K562 (cell line): ENCODE measurements around the gene C4orf54. TPM values are rescaled to one million over a fixed set of nuclear protein-coding genes. Genes with fewer than 3 reads are reported as not detected.

Experiments
- ATAC-seq: fragments of 200-7000 bp; cut with Tn5 transposase; 3 replicates; pipeline ENCODE4 v1.9.1; 2020; ENCODE audit warnings: moderate library complexity
- BruUV-seq: library from RNA; stranded (reverse); fragments of 400-500 nt; replicated peaks from 2 replicates; lab custom pipeline; 2021; lab: Mats Ljungman, UMichigan
- CTCF ChIA-PET: fragments of 300-600 bp; formaldehyde crosslinking; extraction: SDS; loops from one replicate; lab custom pipeline; 2021; ENCODE audit warnings: low intra/inter-chr PET ratio; lab: Yijun Ruan, JAX
- POLR2A ChIA-PET: fragments of 300-600, 350-650 bp; sonication (Branson Sonifier 250); formaldehyde crosslinking; extraction: SDS; loops from one replicate; lab custom pipeline; 2021; ENCODE audit warnings: antibody characterized with exemption, inconsistent platforms; lab: Yijun Ruan, JAX
- DNase-seq, 4 experiments: peaks; one replicate each; pipeline versions ENCODE4 v3.0.0 to v3.0.0-alpha.2; 2011 to 2018; ENCODE audit warnings: low spot score in 3 of 4, mixed read lengths in 3 of 4; ENCODE audit errors: extremely low read depth in 1 of 4
- FAIRE-seq: peaks from 2 replicates; lab custom pipeline; 2011; peaks lifted over from hg19 to GRCh38; lab: Jason Lieb, UNC
- H2AFZ ChIP-seq: 2 replicates; pipeline ENCODE4 v1.6.0; 2011; ENCODE audit warnings: low read depth, low read length, control low read depth, inconsistent platforms
- H3K27ac ChIP-seq: fragments of 200-600 bp; 3 replicates; pipeline ENCODE4 v1.8.0; 2011; ENCODE audit warnings: low read depth, mild to moderate bottlenecking, control low read depth, inconsistent platforms, low read length, moderate library complexity, mixed read lengths; ENCODE audit errors: extremely low read depth
- H3K27me3 ChIP-seq, 2 experiments: fragments of 300-600 bp in 1 of 2; 2 replicates in 1 of 2; 3 replicates in 1 of 2; pipeline versions ENCODE4 v1.6.0 to v1.8.0; 2011; ENCODE audit warnings: inconsistent platforms in 2 of 2, low read length in 2 of 2, mild to moderate bottlenecking in 1 of 2, mixed read lengths in 1 of 2, moderate library complexity in 1 of 2; ENCODE audit not compliant: control insufficient read depth in 2 of 2, insufficient read depth in 2 of 2
- H3K36me3 ChIP-seq: fragments of 300-600 bp; 3 replicates; pipeline ENCODE4 v1.8.0; 2011; ENCODE audit warnings: mild to moderate bottlenecking, low read length, inconsistent platforms; ENCODE audit not compliant: control insufficient read depth, insufficient read depth
- H3K4me1 ChIP-seq, 2 experiments: fragments of 200-600 bp in 1 of 2; replicated peaks in 1 of 2; 2 replicates in 1 of 2; 3 replicates in 1 of 2; pipeline versions ENCODE4 v1.5.1 to v1.8.0; 2011; ENCODE audit warnings: inconsistent platforms in 2 of 2, low read length in 2 of 2, mild to moderate bottlenecking in 1 of 2, mixed read lengths in 1 of 2, moderate library complexity in 1 of 2; ENCODE audit not compliant: control insufficient read depth in 2 of 2, insufficient read depth in 2 of 2
- H3K4me2 ChIP-seq: 2 replicates; pipeline ENCODE4 v1.6.1; 2011; ENCODE audit warnings: low read length, control low read depth, inconsistent platforms, mixed read lengths; ENCODE audit not compliant: insufficient read depth
- H3K4me3 ChIP-seq: fragments of 200-600 bp; sonication (generic), shearing (Covaris generic); 2 replicates; pipeline ENCODE4 v1.5.1; 2016; ENCODE audit warnings: control low read depth, inconsistent platforms
- H3K79me2 ChIP-seq: fragments of 200-600 bp; 3 replicates; pipeline ENCODE4 v1.8.0; 2011; ENCODE audit warnings: low read length, inconsistent platforms; ENCODE audit not compliant: control insufficient read depth, insufficient read depth
- H3K9ac ChIP-seq, 2 experiments: 2 replicates each; pipeline versions ENCODE4 v1.6.0 to v1.6.1; 2011; ENCODE audit warnings: low read depth in 2 of 2, low read length in 2 of 2, control low read depth in 1 of 2, inconsistent platforms in 1 of 2, mild to moderate bottlenecking in 1 of 2, mixed read lengths in 1 of 2; ENCODE audit not compliant: insufficient read depth in 1 of 2
- H3K9me1 ChIP-seq: one replicate; pipeline ENCODE4 v1.6.0; 2011; ENCODE audit warnings: inconsistent platforms, mild to moderate bottlenecking, low read length, moderate library complexity; ENCODE audit not compliant: control insufficient read depth, insufficient read depth
- H3K9me3 ChIP-seq: replicated peaks from 2 replicates; pipeline ENCODE4 v1.5.1; 2011; ENCODE audit warnings: low read depth, low read length, inconsistent platforms; ENCODE audit not compliant: control insufficient read depth, insufficient read depth
- H4K20me1 ChIP-seq: replicated peaks from 2 replicates; pipeline ENCODE4 v1.6.1; 2011; ENCODE audit warnings: low read length, inconsistent platforms, mixed read lengths; ENCODE audit not compliant: control insufficient read depth, insufficient read depth
- ARID2 ChIP-seq: fragments of 450-650 bp; IDR thresholded peaks from 2 replicates; pipeline ENCODE4 v1.6.1; 2017; ENCODE audit warnings: antibody characterized with exemption, mild to moderate bottlenecking
- PHB ChIP-seq: fragments of 250-450 bp; sonication (Bioruptor Pico); IDR thresholded peaks from 2 replicates; pipeline ENCODE4 v1.5.0; 2021
- RFX1 ChIP-seq: fragments of 450-650 bp; IDR thresholded peaks from 2 replicates; pipeline ENCODE4 v1.6.1; 2016; ENCODE audit warnings: mild to moderate bottlenecking, moderate library complexity
- SP1 ChIP-seq: sonication (generic); formaldehyde crosslinking; IDR thresholded peaks from 2 replicates; pipeline ENCODE4 v1.8.1; 2022; ENCODE audit warnings: mild to moderate bottlenecking, missing genetic modification reagents
- ZFX ChIP-seq: sonication (generic); formaldehyde crosslinking; IDR thresholded peaks from 2 replicates; pipeline ENCODE4 v1.8.0; 2022; ENCODE audit warnings: mild to moderate bottlenecking, missing genetic modification reagents, moderate library complexity
- WGBS: fragments of 100-300 bp; shearing (Covaris generic); methylation state at CpG from one replicate; pipeline ENCODE4 v1.1.6; 2016; ENCODE audit warnings: low coverage, mixed read lengths; ENCODE audit not compliant: insufficient coverage; ENCODE audit errors: missing lambda C conversion rate; 5-methylcytosine and 5-hydroxymethylcytosine counted together
- in situ Hi-C: fragments of 300-500 bp; cut with MboI; formaldehyde crosslinking; loops from 4 replicates; pipeline ENCODE4 v1.15.0; 2018; ENCODE audit warnings: inconsistent platforms, mixed read lengths
- intact Hi-C: fragments of 100-400 bp; cut with micrococcal nuclease; formaldehyde crosslinking; loops from 2 replicates; pipeline ENCODE4 v1.14.2; 2022
- polyA plus RNA-seq, 8 experiments: library from polyadenylated mRNA; depleted of rRNA in 4 of 8; stranded (reverse) in 5 of 8; unstranded in 3 of 8; fragments of >200 nt; fragmentation: Nextera tagmentation in 2 of 8; fragmentation: Illumina TruSeq in 1 of 8; extraction: Ambion mirVana in 2 of 8; extraction: Trizol in 1 of 8; gene quantifications; 2 replicates each; pipeline versions ENCODE4 v1.2.1 to v1.2.3, GENCODE V29; 2011 to 2014; ENCODE audit warnings: inconsistent platforms in 1 of 8, missing spikeins in 1 of 8
- total RNA-seq, 7 experiments: library from RNA; depleted of rRNA in 6 of 7; stranded (reverse); fragments of >200 nt in 6 of 7; fragmentation: Illumina TruSeq in 2 of 7; extraction: Trizol in 2 of 7; gene quantifications; 2 replicates each; pipeline versions ENCODE4 v1.2.1 to v1.2.3, GENCODE V29; 2011 to 2021; ENCODE audit warnings: low replicate concordance in 1 of 7
- TF ChIP-seq, protein P1 (sequence below), 2 experiments: IDR thresholded peaks; 2 replicates each; pipeline ENCODE4 v1.6.1; 2011; ENCODE audit warnings: borderline replicate concordance in 1 of 2, control low read depth in 1 of 2, low read depth in 1 of 2, low read length in 1 of 2, mild to moderate bottlenecking in 1 of 2, mixed read lengths in 1 of 2, moderate library complexity in 1 of 2; ENCODE audit not compliant: insufficient read depth in 1 of 2, insufficient read length in 1 of 2, poor library complexity in 1 of 2, severe bottlenecking in 1 of 2; ENCODE audit errors: extremely low read depth in 1 of 2
- TF ChIP-seq, protein P2 (sequence below): fragments of 250-450 bp; sonication (Bioruptor Pico); IDR thresholded peaks from 2 replicates; pipeline ENCODE4 v1.5.0; 2020; ENCODE audit warnings: mild to moderate bottlenecking, borderline replicate concordance

C4orf54 gene
- total and polyA plus RNA-seq, 9 of the 15 experiments (the other 6 are each of a cell fraction or from before 2014, with no cell fraction given): not detected

DNA sequence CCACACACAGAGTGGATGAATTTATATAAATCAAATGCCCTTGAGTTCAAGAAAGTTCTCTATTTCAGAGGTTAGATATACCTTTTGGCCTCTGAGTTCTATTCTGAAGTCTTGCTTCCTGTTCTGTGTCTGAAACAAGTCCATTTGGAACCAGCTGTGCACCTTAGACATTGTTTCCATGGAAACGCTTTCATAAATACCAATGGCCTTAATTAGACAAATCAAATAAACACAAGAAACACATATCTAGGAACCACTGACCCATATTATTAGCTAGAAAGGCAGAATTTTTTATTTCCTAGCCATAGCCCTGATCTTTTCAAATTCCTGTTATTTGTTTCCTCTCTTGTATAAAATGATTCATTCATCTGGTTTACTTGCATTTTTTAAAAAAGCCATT is 8.4 kb upstream of the C4orf54 start:
- Histone ChIP-seq H4K20me1 (no peaks in the 10 kb centered on the region), H3K4me2 (no peak overlapping the region), H3K9ac (no peak overlapping the region), H3K36me3 (no peaks in the 10 kb centered on the region), H3K9me1 (no peaks in the 10 kb centered on the region), H2AFZ (no peak overlapping the region), H3K79me2 (no peaks in the 10 kb centered on the region), H3K27me3 (peaks cover 7% of the 10 kb centered on the region in 2 experiments; a peak in 3 of 5 replicates), H3K4me1 (no peaks in the 10 kb centered on the region; a peak in 1 of 5 replicates), H3K9me3 (no peaks in the 10 kb centered on the region), H3K27ac (no peak overlapping the region), H3K4me3 (no peak overlapping the region)
- ChIA-PET CTCF (no interaction called here), POLR2A (no interaction called here)
- TF ChIP-seq RFX1 (peak; percentile 45), PHB (CRISPR knock-in tag) (no peak), SP1 (CRISPR knock-in tag) (no peak), ARID2 (no peak)
- intact Hi-C loops (no loop called here), in situ Hi-C loops (no loop called here)
- 0% methylated on average over 1 of the region's 1 CpG for WGBS
- BruUV-seq: no TSS peak
- DNase-seq: no peak
- no peak for FAIRE-seq
- no peak for ATAC-seq

DNA sequence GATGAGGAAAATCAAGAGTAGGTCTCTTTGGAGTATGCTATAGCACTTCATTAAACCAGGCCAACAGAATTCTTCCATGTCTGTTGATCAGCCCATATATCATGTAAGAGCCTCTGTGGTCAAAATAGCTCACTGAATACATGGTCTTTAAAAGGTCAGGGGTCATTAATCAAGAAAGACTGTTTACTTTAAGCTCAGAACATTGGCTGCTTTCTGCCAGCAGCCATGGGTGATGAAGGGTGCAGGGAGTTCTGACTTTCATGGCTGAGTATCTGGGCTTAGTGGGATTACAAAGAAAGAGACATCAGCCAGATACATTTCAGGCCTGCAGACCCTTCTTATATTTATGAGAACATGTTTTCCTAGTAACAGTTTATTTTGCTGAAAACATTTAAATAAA is 7.1 kb upstream of the C4orf54 start:
- Histone ChIP-seq H4K20me1 (no peaks in the 10 kb centered on the region), H3K4me3 (no peak overlapping the region), H3K4me1 (no peaks in the 10 kb centered on the region), H3K9me1 (no peaks in the 10 kb centered on the region), H3K36me3 (no peaks in the 10 kb centered on the region), H3K9ac (no peak overlapping the region), H2AFZ (no peak overlapping the region), H3K79me2 (no peaks in the 10 kb centered on the region), H3K27me3 (peaks cover 7% of the 10 kb centered on the region in 2 experiments; a peak in 3 of 5 replicates), H3K4me2 (no peak overlapping the region), H3K27ac (no peak overlapping the region), H3K9me3 (no peaks in the 10 kb centered on the region)
- CTCF ChIA-PET: no interaction called here
- intact Hi-C loops: no loop called here
- in situ Hi-C loops: no loop called here
- POLR2A ChIA-PET: no interaction called here
- FAIRE-seq: no peak
- no TSS peak for BruUV-seq
- ATAC-seq: no peak
- no peak for DNase-seq
- TF ChIP-seq, protein P1, sequence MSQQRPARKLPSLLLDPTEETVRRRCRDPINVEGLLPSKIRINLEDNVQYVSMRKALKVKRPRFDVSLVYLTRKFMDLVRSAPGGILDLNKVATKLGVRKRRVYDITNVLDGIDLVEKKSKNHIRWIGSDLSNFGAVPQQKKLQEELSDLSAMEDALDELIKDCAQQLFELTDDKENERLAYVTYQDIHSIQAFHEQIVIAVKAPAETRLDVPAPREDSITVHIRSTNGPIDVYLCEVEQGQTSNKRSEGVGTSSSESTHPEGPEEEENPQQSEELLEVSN (IDR thresholded peaks at IDR 0.05; ENCODE audit: borderline replicate concordance in 1 of 2, extremely low read depth in 1 of 2, insufficient read depth in 1 of 2, insufficient read length in 1 of 2, low read depth in 1 of 2, low read length in 1 of 2, poor library complexity in 1 of 2, severe bottlenecking in 1 of 2): no peak
- no peak for TF ChIP-seq ZFX
- TF ChIP-seq, protein P2, sequence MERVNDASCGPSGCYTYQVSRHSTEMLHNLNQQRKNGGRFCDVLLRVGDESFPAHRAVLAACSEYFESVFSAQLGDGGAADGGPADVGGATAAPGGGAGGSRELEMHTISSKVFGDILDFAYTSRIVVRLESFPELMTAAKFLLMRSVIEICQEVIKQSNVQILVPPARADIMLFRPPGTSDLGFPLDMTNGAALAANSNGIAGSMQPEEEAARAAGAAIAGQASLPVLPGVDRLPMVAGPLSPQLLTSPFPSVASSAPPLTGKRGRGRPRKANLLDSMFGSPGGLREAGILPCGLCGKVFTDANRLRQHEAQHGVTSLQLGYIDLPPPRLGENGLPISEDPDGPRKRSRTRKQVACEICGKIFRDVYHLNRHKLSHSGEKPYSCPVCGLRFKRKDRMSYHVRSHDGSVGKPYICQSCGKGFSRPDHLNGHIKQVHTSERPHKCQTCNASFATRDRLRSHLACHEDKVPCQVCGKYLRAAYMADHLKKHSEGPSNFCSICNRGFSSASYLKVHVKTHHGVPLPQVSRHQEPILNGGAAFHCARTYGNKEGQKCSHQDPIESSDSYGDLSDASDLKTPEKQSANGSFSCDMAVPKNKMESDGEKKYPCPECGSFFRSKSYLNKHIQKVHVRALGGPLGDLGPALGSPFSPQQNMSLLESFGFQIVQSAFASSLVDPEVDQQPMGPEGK: no peak
